Activated T-cell treated with anti-CD3 and anti-CD28 coated beads, Interleukin-2, amount 50 U/mL, for 72 hours (primary cell): ENCODE results near the gene FAM187B. TPM values are rescaled to one million over a fixed set of nuclear protein-coding genes. Genes with fewer than 3 reads are reported as not detected.
"Not testable (repeated sequence)": the region's sequence is repeated elsewhere in the genome, so short reads cannot be mapped to it uniquely, and the experiment has no call there.

ENCODE experiments used
- ATAC-seq, 2 donors: fragments of 150-1000 bp; cut with Tn5 transposase; replicated peaks in 1 of 2; 2 replicates each; pipeline ENCODE4 v1.10.0; 2021; ENCODE audit warnings: moderate library complexity in 2 of 2, mild to moderate bottlenecking in 1 of 2
- DNase-seq, 2 donors: peaks; one replicate each; pipeline ENCODE4 v3.0.0; 2021 to 2022; ENCODE audit warnings: mixed read lengths in 1 of 2
- H3K27ac Mint-ChIP-seq: one replicate; pipeline ENCODE4 v1.8.0; 2022; ENCODE audit warnings: mild to moderate bottlenecking, moderate library complexity, mixed read lengths
- H3K27me3 Mint-ChIP-seq: one replicate; pipeline ENCODE4 v1.8.0; 2022; ENCODE audit warnings: low read depth, mixed read lengths
- H3K36me3 Mint-ChIP-seq, 2 donors: one replicate each; pipeline ENCODE4 v1.8.0; 2022; ENCODE audit warnings: mixed read lengths in 2 of 2, mild to moderate bottlenecking in 1 of 2; ENCODE audit not compliant: insufficient read depth in 2 of 2
- H3K4me1 Mint-ChIP-seq: one replicate; pipeline ENCODE4 v1.8.0; 2022; ENCODE audit warnings: low read depth, mixed read lengths
- H3K4me3 Mint-ChIP-seq, 2 donors: one replicate each; pipeline ENCODE4 v1.8.0; 2022; ENCODE audit warnings: mild to moderate bottlenecking in 2 of 2, mixed read lengths in 2 of 2, moderate library complexity in 2 of 2
- H3K9me3 Mint-ChIP-seq, 2 donors: one replicate each; pipeline ENCODE4 v1.8.0; 2022; ENCODE audit warnings: mixed read lengths in 2 of 2
- total RNA-seq, 2 donors: library from RNA; stranded (reverse); gene quantifications; one replicate each; pipeline ENCODE4 v1.2.3, GENCODE V29; 2022

FAM187B gene
- total RNA-seq, 2 donors from 2014 or later: not detected

- H3K36me3 Mint-ChIP-seq: peaks cover 0 to 5% of the 10 kb centered on the region in 2 donors
- H3K27me3 Mint-ChIP-seq: no peaks in the 10 kb centered on the region
- H3K27ac Mint-ChIP-seq: peak overlapping the region; percentile 22
- ATAC-seq (no peak), DNase-seq (no peak)
- H3K4me3 Mint-ChIP-seq: peak overlapping the region in 1 of 2 donors; percentile 31
- peaks cover 86% of the 10 kb centered on the region for H3K4me1 Mint-ChIP-seq
- H3K9me3 Mint-ChIP-seq: no peaks in the 10 kb centered on the region
Observed at GRCh38 chr19:35208121-35208520, 20.4 kb downstream of the FAM187B start.

- peaks cover 86% of the 10 kb centered on the region for H3K4me1 Mint-ChIP-seq
- DNase-seq: no peak
- H3K9me3 Mint-ChIP-seq: no peaks in the 10 kb centered on the region
- H3K27me3 Mint-ChIP-seq: no peaks in the 10 kb centered on the region
- no peak overlapping the region for H3K27ac Mint-ChIP-seq
- no peak for ATAC-seq
- peaks cover 0 to 5% of the 10 kb centered on the region in 2 donors for H3K36me3 Mint-ChIP-seq
- peak overlapping the region; percentile 31 to 66 for H3K4me3 Mint-ChIP-seq
Observed at GRCh38 chr19:35207391-35207871, 21.1 kb downstream of the FAM187B start.

GRCh38 chr19:35206855-35207254, 21.7 kb downstream of the FAM187B start:
- no peaks in the 10 kb centered on the region for H3K27me3 Mint-ChIP-seq
- H3K4me3 Mint-ChIP-seq: peak overlapping the region; percentile 66
- H3K4me1 Mint-ChIP-seq: peaks cover 86% of the 10 kb centered on the region
- H3K36me3 Mint-ChIP-seq: peaks cover 0 to 2% of the 10 kb centered on the region in 2 donors
- DNase-seq (no peak), ATAC-seq (no peak)
- H3K27ac Mint-ChIP-seq: peak overlapping the region; percentile 90
- no peaks in the 10 kb centered on the region for H3K9me3 Mint-ChIP-seq

GRCh38 chr19:35206379-35206778, 22.2 kb downstream of the FAM187B start:
- H3K4me3 Mint-ChIP-seq: peak overlapping the region; percentile 66
- ATAC-seq: peak; percentile 50 to 53
- peak overlapping the region; percentile 90 for H3K27ac Mint-ChIP-seq
- no peaks in the 10 kb centered on the region for H3K27me3 Mint-ChIP-seq
- H3K9me3 Mint-ChIP-seq: no peaks in the 10 kb centered on the region
- peaks cover 86% of the 10 kb centered on the region for H3K4me1 Mint-ChIP-seq
- DNase-seq: peak; percentile 36 to 41
- H3K36me3 Mint-ChIP-seq: peaks cover 0 to 2% of the 10 kb centered on the region in 2 donors

- Mint-ChIP-seq H3K36me3 (peaks cover 0 to 2% of the 10 kb centered on the region in 2 donors), H3K4me3 (peak overlapping the region; percentile 66), H3K27ac (peak overlapping the region; percentile 90), H3K9me3 (no peaks in the 10 kb centered on the region), H3K4me1 (peaks cover 85% of the 10 kb centered on the region), H3K27me3 (no peaks in the 10 kb centered on the region)
- no peak for ATAC-seq
- no peak for DNase-seq
Observed at GRCh38 chr19:35205733-35206323, 22.7 kb downstream of the FAM187B start.

GRCh38 chr19:35204799-35205732, 23.5 kb downstream of the FAM187B start:
- H3K9me3 Mint-ChIP-seq: no peaks in the 10 kb centered on the region
- H3K36me3 Mint-ChIP-seq: peaks cover 0 to 2% of the 10 kb centered on the region in 2 donors
- peak; percentile 43 for ATAC-seq
- no peaks in the 10 kb centered on the region for H3K27me3 Mint-ChIP-seq
- peak overlapping the region; percentile 90 for H3K27ac Mint-ChIP-seq
- H3K4me1 Mint-ChIP-seq: peaks cover 81% of the 10 kb centered on the region
- DNase-seq: peak in 1 of 2 donors; percentile 23
- H3K4me3 Mint-ChIP-seq: peak overlapping the region; percentile 66

GRCh38 chr19:35202722-35203688, 25.5 kb downstream of the FAM187B start:
- Mint-ChIP-seq H3K4me1 (peaks cover 81% of the 10 kb centered on the region), H3K27me3 (no peaks in the 10 kb centered on the region), H3K27ac (peak overlapping the region; percentile 43), H3K9me3 (no peaks in the 10 kb centered on the region), H3K36me3 (peaks cover 0 to 1% of the 10 kb centered on the region in 2 donors), H3K4me3 (no peak overlapping the region)
- DNase-seq (no peak), ATAC-seq (no peak)

GRCh38 chr19:35199481-35199880, 29.1 kb downstream of the FAM187B start:
- Mint-ChIP-seq H3K9me3 (no peaks in the 10 kb centered on the region), H3K27ac (no peak overlapping the region), H3K36me3 (peaks cover 0 to 1% of the 10 kb centered on the region in 2 donors), H3K4me3 (no peak overlapping the region), H3K27me3 (no peaks in the 10 kb centered on the region), H3K4me1 (peaks cover 46% of the 10 kb centered on the region)
- no peak for DNase-seq
- ATAC-seq: no peak

- H3K36me3 Mint-ChIP-seq, H3K9me3 Mint-ChIP-seq, H3K27me3 Mint-ChIP-seq, DNase-seq, ATAC-seq, H3K27ac Mint-ChIP-seq, H3K4me3 Mint-ChIP-seq: not testable (repeated sequence)
- peaks cover 20% of the 10 kb centered on the region for H3K4me1 Mint-ChIP-seq
Observed at GRCh38 chr19:35196861-35197260, 31.7 kb downstream of the FAM187B start.

GRCh38 chr19:35195830-35196229, 32.7 kb downstream of the FAM187B start:
- H3K36me3 Mint-ChIP-seq: peaks cover 5 to 7% of the 10 kb centered on the region in 2 donors
- DNase-seq (no peak), ATAC-seq (no peak)
- H3K4me3 Mint-ChIP-seq: no peak overlapping the region
- no peak overlapping the region for H3K27ac Mint-ChIP-seq
- peaks cover 11% of the 10 kb centered on the region for H3K4me1 Mint-ChIP-seq
- H3K27me3 Mint-ChIP-seq: no peaks in the 10 kb centered on the region
- H3K9me3 Mint-ChIP-seq: peaks cover 0 to 1% of the 10 kb centered on the region in 2 donors

- Mint-ChIP-seq H3K27ac (no peak overlapping the region), H3K36me3 (peaks cover 5 to 7% of the 10 kb centered on the region in 2 donors), H3K4me3 (no peak overlapping the region), H3K27me3 (no peaks in the 10 kb centered on the region), H3K4me1 (peaks cover 7% of the 10 kb centered on the region), H3K9me3 (peaks cover 0 to 4% of the 10 kb centered on the region in 2 donors)
- DNase-seq (no peak), ATAC-seq (no peak)
Observed at GRCh38 chr19:35194012-35194984, 34.2 kb downstream of the FAM187B start.
